Measurements from ENCODE around the gene ACSS2. TPM values are rescaled to one million over a fixed set of nuclear protein-coding genes. Genes with fewer than 3 reads are reported as not detected.

The ACSS2 gene
- total RNA-seq (10 to 100 TPM; 37.3 to 51.7 (median 43.3) TPM), polyA plus RNA-seq (10 to 100 TPM; 14.6 to 17.5 TPM), total RNA-seq (30.8 reads per million, percentile 60 among the genes with 10 or more reads in this experiment)

GRCh38 chr20:34876406-34877282 lies at the start of gene ACSS2:
Gene ACSS2 (plus strand): TSS chr20:34876612. CDS start chr20:34876646, 34 bp downstream.
- Mint-ChIP-seq H3K27ac (peak within 1 kb of the TSS; percentile 68 to 96 (median 88)), H3K4me3 (peak within 1 kb of the TSS; percentile 78 to 99 (median 90)), H3K4me1 (peaks cover 44 to 79% (median 72%) of the 10 kb centered on the region in 7 donors), H3K9me3 (peaks cover 0 to 1% (median 0%) of the 10 kb centered on the region in 11 donors), H3K27me3 (no peaks in the 10 kb centered on the region), H3K36me3 (peaks cover 0 to 7% (median 2%) of the 10 kb centered on the region in 5 donors)
- Histone ChIP-seq H3K9me3 (ENCODE audit: control insufficient read depth in 2 of 3, low read length in 3 of 3) (no peaks in the 10 kb centered on the region), H3K36me3 (ENCODE audit: control insufficient read depth in 2 of 3, insufficient read depth in 3 of 3, low read length in 3 of 3) (no peaks in the 10 kb centered on the region), H3K27me3 (ENCODE audit: control insufficient read depth in 2 of 2, insufficient read depth in 2 of 2, low read length in 2 of 2) (no peaks in the 10 kb centered on the region), H3K4me3 (ENCODE audit: low read length) (peak within 1 kb of the TSS; percentile 87), H3K27ac (ENCODE audit: low read depth, low read length) (peak within 1 kb of the TSS; percentile 74), H3K4me1 (ENCODE audit: control insufficient read depth in 2 of 2, insufficient read depth in 2 of 2, low read length in 2 of 2) (peaks cover 35 to 40% of the 10 kb centered on the region in 2 donors)
- intact Hi-C loops (cut with micrococcal nuclease): loop anchor here (1.0 to 10.0 kb wide), 18 partner anchors 15 to 1176 kb away; partner anchors contain the start of genes GSS (in 2 of the 2), MYH7B (in 2 of the 2), NCOA6 (in 2 of the 2) and RBM39 (in 2 of the 2)
- POLR2A ChIA-PET: interaction anchor here (0.6 to 6.0 kb wide), 7 partner anchors 10 to 360 kb away, joined by 3 to 32 read pairs (median 3); partner anchors contain the start of genes DYNLRB1, GSS and MYH7B
- CTCF ChIA-PET: interaction anchor here (0.9 to 6.0 kb wide), 3 partner anchors 11 to 80 kb away, joined by 3 to 33 read pairs (median 4); partner anchors contain the start of genes GSS and MYH7B
- peak; percentile 91 for ATAC-seq
- peak in 8 of 9 donors; percentile 88 to 99 (median 92) for DNase-seq

GRCh38 chr20:34829191-34829590 lies 47.2 kb upstream of the ACSS2 start:
- intact Hi-C loops (cut with micrococcal nuclease): loop anchor here (10.0 kb wide), 4 partner anchors 124 to 1126 kb away; partner anchors contain the start of genes TP53INP2 (in 2 of the 2), MMP24OS (in 1 of the 2), PIGU (in 1 of the 2) and SCAND1 (in 1 of the 2)
- H3K4me1 ChIP-seq (ENCODE audit: control insufficient read depth in 2 of 2, insufficient read depth in 2 of 2, low read length in 2 of 2): peaks cover 1 to 7% of the 10 kb centered on the region in 2 donors
- H3K27ac ChIP-seq (ENCODE audit: low read depth, low read length): no peak overlapping the region
- H3K4me3 ChIP-seq (ENCODE audit: low read length): no peak overlapping the region
- Mint-ChIP-seq H3K9me3 (peaks cover 0 to 2% (median 0%) of the 10 kb centered on the region in 11 donors), H3K4me1 (peaks cover 7 to 18% (median 12%) of the 10 kb centered on the region in 7 donors), H3K4me3 (no peak overlapping the region), H3K27me3 (peaks cover 4 to 39% (median 9%) of the 10 kb centered on the region in 5 donors), H3K27ac (peak overlapping the region in 3 of 9 donors; percentile 15 to 59 (median 29)), H3K36me3 (peaks cover 0 to 4% (median 0%) of the 10 kb centered on the region in 5 donors)
- CTCF ChIA-PET: no interaction called here
- H3K9me3 ChIP-seq (ENCODE audit: control insufficient read depth in 2 of 3, low read length in 3 of 3): no peaks in the 10 kb centered on the region
- no peaks in the 10 kb centered on the region for H3K27me3 ChIP-seq (ENCODE audit: control insufficient read depth in 2 of 2, insufficient read depth in 2 of 2, low read length in 2 of 2)
- no peak for DNase-seq
- ATAC-seq: no peak
- peaks cover 0 to 4% (median 0%) of the 10 kb centered on the region in 3 experiments for H3K36me3 ChIP-seq (ENCODE audit: control insufficient read depth in 2 of 3, insufficient read depth in 3 of 3, low read length in 3 of 3)
- POLR2A ChIA-PET: no interaction called here

GRCh38 chr20:34831936-34832335 lies 44.5 kb upstream of the ACSS2 start:
- Mint-ChIP-seq H3K4me1 (peaks cover 0 to 6% (median 2%) of the 10 kb centered on the region in 7 donors), H3K27ac (no peak overlapping the region), H3K36me3 (no peaks in the 10 kb centered on the region), H3K4me3 (no peak overlapping the region), H3K27me3 (peaks cover 10 to 43% (median 13%) of the 10 kb centered on the region in 5 donors), H3K9me3 (peaks cover 0 to 2% (median 0%) of the 10 kb centered on the region in 11 donors)
- Histone ChIP-seq H3K36me3 (ENCODE audit: control insufficient read depth in 2 of 3, insufficient read depth in 3 of 3, low read length in 3 of 3) (no peaks in the 10 kb centered on the region), H3K4me3 (ENCODE audit: low read length) (no peak overlapping the region), H3K4me1 (ENCODE audit: control insufficient read depth in 2 of 2, insufficient read depth in 2 of 2, low read length in 2 of 2) (no peaks in the 10 kb centered on the region), H3K9me3 (ENCODE audit: control insufficient read depth in 2 of 3, low read length in 3 of 3) (no peaks in the 10 kb centered on the region), H3K27me3 (ENCODE audit: control insufficient read depth in 2 of 2, insufficient read depth in 2 of 2, low read length in 2 of 2) (no peaks in the 10 kb centered on the region), H3K27ac (ENCODE audit: low read depth, low read length) (no peak overlapping the region)
- no peak for ATAC-seq
- ChIA-PET CTCF (interaction anchor here (1.0 kb wide), 1 partner anchor 124 kb away, joined by 3 read pairs; the partner anchor contains the start of genes GSS and MYH7B), POLR2A (no interaction called here)
- intact Hi-C loops (cut with micrococcal nuclease): loop anchor here in 1 of 2 donors (5.0 kb wide), 1 partner anchor 435 kb away; no protein-coding TSS in a partner anchor
- no peak for DNase-seq

GRCh38 chr20:34834459-34834893 lies 41.9 kb upstream of the ACSS2 start:
- Histone ChIP-seq H3K36me3 (ENCODE audit: control insufficient read depth in 2 of 3, insufficient read depth in 3 of 3, low read length in 3 of 3) (no peaks in the 10 kb centered on the region), H3K4me3 (ENCODE audit: low read length) (no peak overlapping the region), H3K27ac (ENCODE audit: low read depth, low read length) (no peak overlapping the region), H3K9me3 (ENCODE audit: control insufficient read depth in 2 of 3, low read length in 3 of 3) (no peaks in the 10 kb centered on the region), H3K4me1 (ENCODE audit: control insufficient read depth in 2 of 2, insufficient read depth in 2 of 2, low read length in 2 of 2) (no peaks in the 10 kb centered on the region), H3K27me3 (ENCODE audit: control insufficient read depth in 2 of 2, insufficient read depth in 2 of 2, low read length in 2 of 2) (no peaks in the 10 kb centered on the region)
- no peak overlapping the region for H3K27ac Mint-ChIP-seq
- peaks cover 0 to 2% (median 0%) of the 10 kb centered on the region in 11 donors for H3K9me3 Mint-ChIP-seq
- CTCF ChIA-PET: interaction anchor here (0.7 to 1.7 kb wide), 6 partner anchors 10 to 495 kb away, joined by 3 to 6 read pairs (median 4); partner anchors contain the start of gene NCOA6
- no peak overlapping the region for H3K4me3 Mint-ChIP-seq
- DNase-seq (peak in 6 of 9 donors; percentile 7 to 55 (median 42)), ATAC-seq (peak; percentile 49)
- peaks cover 0 to 6% (median 0%) of the 10 kb centered on the region in 7 donors for H3K4me1 Mint-ChIP-seq
- intact Hi-C loops (cut with micrococcal nuclease): loop anchor here (1.0 to 5.0 kb wide), 10 partner anchors 121 to 613 kb away; partner anchors contain the start of genes GDF5 (in 1 of the 2), GSS (in 1 of the 2), MYH7B (in 1 of the 2) and TRPC4AP (in 1 of the 2)
- no peaks in the 10 kb centered on the region for H3K36me3 Mint-ChIP-seq
- POLR2A ChIA-PET: no interaction called here
- peaks cover 10 to 48% (median 13%) of the 10 kb centered on the region in 5 donors for H3K27me3 Mint-ChIP-seq

- no peaks in the 10 kb centered on the region for H3K27me3 ChIP-seq (ENCODE audit: control insufficient read depth in 2 of 2, insufficient read depth in 2 of 2, low read length in 2 of 2)
- no peaks in the 10 kb centered on the region for H3K4me1 ChIP-seq (ENCODE audit: control insufficient read depth in 2 of 2, insufficient read depth in 2 of 2, low read length in 2 of 2)
- ChIA-PET CTCF (no interaction called here), POLR2A (no interaction called here)
- no peak overlapping the region for H3K4me3 ChIP-seq (ENCODE audit: low read length)
- H3K4me3 Mint-ChIP-seq: no peak overlapping the region
- no peaks in the 10 kb centered on the region for H3K9me3 ChIP-seq (ENCODE audit: control insufficient read depth in 2 of 3, low read length in 3 of 3)
- H3K9me3 Mint-ChIP-seq: no peaks in the 10 kb centered on the region
- intact Hi-C loops (cut with micrococcal nuclease): no loop called here
- H3K36me3 Mint-ChIP-seq: peaks cover 0 to 7% (median 3%) of the 10 kb centered on the region in 5 donors
- no peaks in the 10 kb centered on the region for H3K36me3 ChIP-seq (ENCODE audit: control insufficient read depth in 2 of 3, insufficient read depth in 3 of 3, low read length in 3 of 3)
- DNase-seq (no peak), ATAC-seq (no peak)
- no peaks in the 10 kb centered on the region for H3K4me1 Mint-ChIP-seq
- no peak overlapping the region for H3K27ac ChIP-seq (ENCODE audit: low read depth, low read length)
- peaks cover 0 to 29% (median 0%) of the 10 kb centered on the region in 5 donors for H3K27me3 Mint-ChIP-seq
- no peak overlapping the region for H3K27ac Mint-ChIP-seq
Measured at GRCh38 chr20:34842143-34842542, 34.3 kb upstream of the ACSS2 start.

- Mint-ChIP-seq H3K27ac (peak overlapping the region in 1 of 9 donors; percentile 51), H3K36me3 (peaks cover 0 to 12% (median 3%) of the 10 kb centered on the region in 5 donors), H3K4me3 (no peak overlapping the region), H3K27me3 (peaks cover 0 to 27% (median 0%) of the 10 kb centered on the region in 5 donors), H3K9me3 (no peaks in the 10 kb centered on the region), H3K4me1 (no peaks in the 10 kb centered on the region)
- Histone ChIP-seq H3K27ac (ENCODE audit: low read depth, low read length) (no peak overlapping the region), H3K4me1 (ENCODE audit: control insufficient read depth in 2 of 2, insufficient read depth in 2 of 2, low read length in 2 of 2) (no peaks in the 10 kb centered on the region), H3K36me3 (ENCODE audit: control insufficient read depth in 2 of 3, insufficient read depth in 3 of 3, low read length in 3 of 3) (no peaks in the 10 kb centered on the region), H3K9me3 (ENCODE audit: control insufficient read depth in 2 of 3, low read length in 3 of 3) (no peaks in the 10 kb centered on the region), H3K4me3 (ENCODE audit: low read length) (no peak overlapping the region), H3K27me3 (ENCODE audit: control insufficient read depth in 2 of 2, insufficient read depth in 2 of 2, low read length in 2 of 2) (no peaks in the 10 kb centered on the region)
- ChIA-PET CTCF (no interaction called here), POLR2A (interaction anchor here (0.6 kb wide), 1 partner anchor 642 kb away, joined by 5 read pairs; no protein-coding TSS in a partner anchor)
- ATAC-seq: no peak
- intact Hi-C loops (cut with micrococcal nuclease): no loop called here
- no peak for DNase-seq
Measured at GRCh38 chr20:34843421-34843820, 33.0 kb upstream of the ACSS2 start.
